Adrenal gland (tissue), 5 donors: Measurements from ENCODE around the gene ARHGAP26.

Experiments used
- POLR2A ChIP-seq, 2 donors: fragments of 450-650 bp; IDR thresholded peaks; one replicate each; pipeline ENCODE4 v1.6.1; 2017; ENCODE audit warnings: antibody characterized with exemption in 2 of 2, mild to moderate bottlenecking in 2 of 2, moderate library complexity in 1 of 2
- TF ChIP-seq, protein P1 (sequence below), 6 experiments: fragments of 450-650 bp in 4 of 6; fragments of 200-600 bp in 2 of 6; sonication (generic) in 1 of 6; IDR thresholded peaks; 1 replicate in 5 of 6; 2 replicates in 1 of 6; pipeline versions ENCODE4 v1.5.1 to v1.8.0; 2016 to 2021; ENCODE audit warnings: antibody characterized with exemption in 6 of 6, mild to moderate bottlenecking in 2 of 6, moderate library complexity in 1 of 6
- donor health status: DM: no; HTN: no; CAD: no.

DNA sequence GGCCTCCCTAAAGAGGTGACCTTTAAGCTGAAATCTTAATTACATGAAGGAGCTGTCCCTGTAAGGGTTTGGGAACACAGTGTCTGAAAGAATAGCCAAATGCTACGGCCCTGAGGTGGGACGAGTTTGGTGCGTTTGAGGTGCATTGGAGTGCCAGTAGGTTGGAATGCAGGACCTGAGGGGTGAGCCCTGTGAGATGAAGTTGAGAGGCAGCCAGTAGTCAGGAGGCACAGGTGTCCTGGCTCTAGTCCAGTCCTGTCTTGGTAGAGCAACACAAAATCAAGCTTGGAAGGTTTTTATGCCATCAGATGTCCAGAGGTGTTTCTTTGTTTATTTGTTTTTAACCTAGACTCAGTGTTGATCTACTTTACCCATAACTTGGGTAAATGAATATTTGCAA lies 108.5 kb downstream of the ARHGAP26 start:
- TF ChIP-seq, protein P1, sequence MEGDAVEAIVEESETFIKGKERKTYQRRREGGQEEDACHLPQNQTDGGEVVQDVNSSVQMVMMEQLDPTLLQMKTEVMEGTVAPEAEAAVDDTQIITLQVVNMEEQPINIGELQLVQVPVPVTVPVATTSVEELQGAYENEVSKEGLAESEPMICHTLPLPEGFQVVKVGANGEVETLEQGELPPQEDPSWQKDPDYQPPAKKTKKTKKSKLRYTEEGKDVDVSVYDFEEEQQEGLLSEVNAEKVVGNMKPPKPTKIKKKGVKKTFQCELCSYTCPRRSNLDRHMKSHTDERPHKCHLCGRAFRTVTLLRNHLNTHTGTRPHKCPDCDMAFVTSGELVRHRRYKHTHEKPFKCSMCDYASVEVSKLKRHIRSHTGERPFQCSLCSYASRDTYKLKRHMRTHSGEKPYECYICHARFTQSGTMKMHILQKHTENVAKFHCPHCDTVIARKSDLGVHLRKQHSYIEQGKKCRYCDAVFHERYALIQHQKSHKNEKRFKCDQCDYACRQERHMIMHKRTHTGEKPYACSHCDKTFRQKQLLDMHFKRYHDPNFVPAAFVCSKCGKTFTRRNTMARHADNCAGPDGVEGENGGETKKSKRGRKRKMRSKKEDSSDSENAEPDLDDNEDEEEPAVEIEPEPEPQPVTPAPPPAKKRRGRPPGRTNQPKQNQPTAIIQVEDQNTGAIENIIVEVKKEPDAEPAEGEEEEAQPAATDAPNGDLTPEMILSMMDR (IDR thresholded peaks at IDR 0.05), result no peak
- no peak for TF ChIP-seq POLR2A (IDR thresholded peaks at IDR 0.05)
